Muscle layer of duodenum (tissue), 2 donors: ENCODE results near the gene STARD10.
"Not testable (repeated sequence)": the region's sequence is repeated elsewhere in the genome, so short reads cannot be mapped to it uniquely, and the experiment has no call there.

ENCODE experiments used
- H3K27ac ChIP-seq: one replicate; pipeline ENCODE4 v1.7.0; 2013; ENCODE audit warnings: mild to moderate bottlenecking, low read length
- H3K27me3 ChIP-seq: one replicate; pipeline ENCODE4 v1.7.0; 2013; ENCODE audit warnings: low read depth, mild to moderate bottlenecking, control low read depth, low read length
- H3K36me3 ChIP-seq, 2 donors: one replicate each; pipeline ENCODE4 v1.7.0; 2013; ENCODE audit warnings: low read length in 2 of 2, control low read depth in 1 of 2, mild to moderate bottlenecking in 1 of 2; ENCODE audit not compliant: insufficient read depth in 2 of 2, control insufficient read depth in 1 of 2
- H3K4me1 ChIP-seq, 2 donors: one replicate each; pipeline ENCODE4 v1.7.0; 2013; ENCODE audit warnings: low read length in 2 of 2, mild to moderate bottlenecking in 2 of 2, control low read depth in 1 of 2, moderate library complexity in 1 of 2; ENCODE audit not compliant: insufficient read depth in 2 of 2, control insufficient read depth in 1 of 2
- H3K4me3 ChIP-seq, 2 donors: one replicate each; pipeline ENCODE4 v1.7.0; 2013; ENCODE audit warnings: low read length in 2 of 2, low read depth in 1 of 2, mild to moderate bottlenecking in 1 of 2
- H3K9me3 ChIP-seq, 2 donors: one replicate each; pipeline ENCODE4 v1.7.0; 2013; ENCODE audit warnings: low read length in 2 of 2, control low read depth in 1 of 2, mild to moderate bottlenecking in 1 of 2; ENCODE audit not compliant: control insufficient read depth in 1 of 2
- donor health status: healthy.

The STARD10 gene

GRCh38 chr11:72802822-72803221, 9.0 kb upstream of the STARD10 start:
- no peaks in the 10 kb centered on the region for H3K4me1 ChIP-seq
- H3K36me3 ChIP-seq: no peaks in the 10 kb centered on the region
- H3K4me3 ChIP-seq: no peak overlapping the region
- H3K27ac ChIP-seq: no peak overlapping the region
- no peaks in the 10 kb centered on the region for H3K9me3 ChIP-seq
- H3K27me3 ChIP-seq: no peaks in the 10 kb centered on the region

GRCh38 chr11:72799441-72799840, 5.6 kb upstream of the STARD10 start:
- no peaks in the 10 kb centered on the region for H3K36me3 ChIP-seq
- H3K9me3 ChIP-seq: no peaks in the 10 kb centered on the region
- no peak overlapping the region for H3K27ac ChIP-seq
- peaks cover 0 to 3% of the 10 kb centered on the region in 2 donors for H3K4me1 ChIP-seq
- no peak overlapping the region for H3K4me3 ChIP-seq
- no peaks in the 10 kb centered on the region for H3K27me3 ChIP-seq

- Histone ChIP-seq H3K36me3 (no peaks in the 10 kb centered on the region), H3K27me3 (no peaks in the 10 kb centered on the region), H3K9me3 (no peaks in the 10 kb centered on the region), H3K4me1 (peaks cover 0 to 8% of the 10 kb centered on the region in 2 donors), H3K4me3 (no peak overlapping the region), H3K27ac (no peak overlapping the region)
Measured at GRCh38 chr11:72798361-72798760, 4.5 kb upstream of the STARD10 start.

GRCh38 chr11:72793076-72793424, 797 bp downstream of the STARD10 start:
- peak overlapping the region; percentile 32 for H3K27ac ChIP-seq
- no peaks in the 10 kb centered on the region for H3K36me3 ChIP-seq
- H3K4me3 ChIP-seq: peak overlapping the region; percentile 28 to 68
- no peaks in the 10 kb centered on the region for H3K9me3 ChIP-seq
- H3K27me3 ChIP-seq: no peaks in the 10 kb centered on the region
- peaks cover 0 to 14% of the 10 kb centered on the region in 2 donors for H3K4me1 ChIP-seq

- H3K4me1 ChIP-seq: peaks cover 0 to 14% of the 10 kb centered on the region in 2 donors
- no peak overlapping the region for H3K27ac ChIP-seq
- no peaks in the 10 kb centered on the region for H3K36me3 ChIP-seq
- H3K9me3 ChIP-seq: no peaks in the 10 kb centered on the region
- no peak overlapping the region for H3K4me3 ChIP-seq
- H3K27me3 ChIP-seq: no peaks in the 10 kb centered on the region
Measured at GRCh38 chr11:72792437-72793021, 1.3 kb downstream of the STARD10 start.

GRCh38 chr11:72791228-72791627, 2.6 kb downstream of the STARD10 start:
- peaks cover 0 to 14% of the 10 kb centered on the region in 2 donors for H3K4me1 ChIP-seq
- not testable (repeated sequence) for H3K4me3 ChIP-seq, H3K9me3 ChIP-seq, H3K27me3 ChIP-seq, H3K36me3 ChIP-seq, H3K27ac ChIP-seq

GRCh38 chr11:72789493-72790131, 4.2 kb downstream of the STARD10 start:
- Histone ChIP-seq H3K9me3 (no peaks in the 10 kb centered on the region), H3K27ac (no peak overlapping the region), H3K4me1 (peaks cover 0 to 13% of the 10 kb centered on the region in 2 donors), H3K36me3 (no peaks in the 10 kb centered on the region), H3K4me3 (no peak overlapping the region), H3K27me3 (no peaks in the 10 kb centered on the region)

GRCh38 chr11:72788241-72788640, 5.6 kb downstream of the STARD10 start:
- Histone ChIP-seq H3K27ac (peak overlapping the region; percentile 40), H3K4me1 (peaks cover 0 to 5% of the 10 kb centered on the region in 2 donors), H3K9me3 (no peaks in the 10 kb centered on the region), H3K27me3 (no peaks in the 10 kb centered on the region), H3K4me3 (no peak overlapping the region), H3K36me3 (no peaks in the 10 kb centered on the region)

- Histone ChIP-seq H3K27ac (peak overlapping the region; percentile 40), H3K4me3 (no peak overlapping the region), H3K27me3 (no peaks in the 10 kb centered on the region), H3K9me3 (no peaks in the 10 kb centered on the region), H3K4me1 (no peaks in the 10 kb centered on the region), H3K36me3 (no peaks in the 10 kb centered on the region)
Measured at GRCh38 chr11:72787216-72788104, 6.4 kb downstream of the STARD10 start.

GRCh38 chr11:72786305-72787215, 7.3 kb downstream of the STARD10 start:
- no peaks in the 10 kb centered on the region for H3K9me3 ChIP-seq
- no peaks in the 10 kb centered on the region for H3K36me3 ChIP-seq
- peak overlapping the region; percentile 40 for H3K27ac ChIP-seq
- peaks cover 0 to 4% of the 10 kb centered on the region in 2 donors for H3K4me1 ChIP-seq
- no peak overlapping the region for H3K4me3 ChIP-seq
- no peaks in the 10 kb centered on the region for H3K27me3 ChIP-seq

GRCh38 chr11:72784662-72785061, 9.2 kb downstream of the STARD10 start:
- H3K27me3 ChIP-seq: no peaks in the 10 kb centered on the region
- H3K4me3 ChIP-seq: no peak overlapping the region
- H3K4me1 ChIP-seq: peaks cover 0 to 19% of the 10 kb centered on the region in 2 donors
- H3K9me3 ChIP-seq: no peaks in the 10 kb centered on the region
- no peak overlapping the region for H3K27ac ChIP-seq
- H3K36me3 ChIP-seq: no peaks in the 10 kb centered on the region
